SK-N-SH (cell line): ENCODE measurements around the gene NACAD. TPM values are rescaled to one million over a fixed set of nuclear protein-coding genes. Genes with fewer than 3 reads are reported as not detected.

ENCODE experiments used
- CTCF ChIA-PET: fragments of 300-600, 350-600 bp; formaldehyde crosslinking; extraction: SDS; loops from one replicate; lab custom pipeline; 2021; lab: Yijun Ruan, JAX
- POLR2A ChIA-PET: fragments of 350-600 bp; sonication (Branson Sonifier 250); formaldehyde crosslinking; extraction: SDS; loops from one replicate; lab custom pipeline; 2020; ENCODE audit warnings: antibody characterized with exemption, inconsistent platforms; lab: Yijun Ruan, JAX
- DNase-seq: peaks from one replicate; pipeline ENCODE4 v3.0.0; 2012
- H2AFZ ChIP-seq: fragments of 200-600 bp; sonication (generic); 2 replicates; pipeline ENCODE4 v1.8.1; 2016; ENCODE audit warnings: antibody characterized with exemption, mild to moderate bottlenecking, low read depth
- H3F3A ChIP-seq: fragments of 200-600 bp; sonication (generic); replicated peaks from 2 replicates; pipeline ENCODE3; 2016; ENCODE audit warnings: antibody characterized with exemption, mild to moderate bottlenecking; ENCODE audit not compliant: insufficient read depth
- H3K27ac ChIP-seq, 2 experiments: fragments of 200-500 bp in 1 of 2; fragments of 200-600 bp in 1 of 2; sonication (Bioruptor generic) in 1 of 2; sonication (generic), shearing (Covaris generic) in 1 of 2; 2 replicates each; pipeline versions ENCODE4 v1.5.1 to v1.6.1; 2014 to 2016; ENCODE audit warnings: low read depth in 2 of 2, inconsistent platforms in 1 of 2, low read length in 1 of 2, mild to moderate bottlenecking in 1 of 2, mixed read lengths in 1 of 2
- H3K27me3 ChIP-seq: fragments of 200-600 bp; sonication (generic), shearing (Covaris generic); 2 replicates; pipeline ENCODE4 v1.6.1; 2016; ENCODE audit warnings: mixed run types; ENCODE audit not compliant: insufficient read depth
- H3K36me3 ChIP-seq, 2 experiments: fragments of 200-500 bp in 1 of 2; fragments of 200-600 bp in 1 of 2; sonication (Bioruptor generic) in 1 of 2; sonication (generic) in 1 of 2; replicated peaks in 1 of 2; 2 replicates each; pipeline versions ENCODE3 to v1.5.1; 2014 to 2016; ENCODE audit warnings: low read length in 1 of 2, mild to moderate bottlenecking in 1 of 2; ENCODE audit not compliant: insufficient read depth in 2 of 2, control insufficient read depth in 1 of 2
- H3K4me1 ChIP-seq, 2 experiments: fragments of 200-500 bp in 1 of 2; fragments of 200-600 bp in 1 of 2; sonication (Bioruptor generic) in 1 of 2; sonication (generic), shearing (Covaris generic) in 1 of 2; 2 replicates each; pipeline versions ENCODE4 v1.5.1 to v1.6.1; 2014 to 2016; ENCODE audit warnings: low read depth in 1 of 2, low read length in 1 of 2, mixed run types in 1 of 2; ENCODE audit not compliant: insufficient read depth in 2 of 2, control insufficient read depth in 1 of 2
- H3K4me2 ChIP-seq: fragments of 200-600 bp; sonication (generic), shearing (Covaris generic); 2 replicates; pipeline ENCODE4 v1.6.1; 2017; ENCODE audit warnings: mixed run types
- H3K4me3 ChIP-seq, 2 experiments: fragments of 200-500 bp in 1 of 2; fragments of 200-600 bp in 1 of 2; sonication (Bioruptor generic) in 1 of 2; sonication (generic), shearing (Covaris generic) in 1 of 2; 2 replicates each; pipeline versions ENCODE4 v1.5.1 to v1.8.1; 2014 to 2016; ENCODE audit warnings: low read depth in 2 of 2, inconsistent platforms in 1 of 2, low read length in 1 of 2, mild to moderate bottlenecking in 1 of 2, mixed read lengths in 1 of 2, moderate library complexity in 1 of 2
- H3K79me2 ChIP-seq: fragments of 200-600 bp; sonication (generic); 2 replicates; pipeline ENCODE4 v1.8.1; 2017; ENCODE audit warnings: mild to moderate bottlenecking; ENCODE audit not compliant: insufficient read depth
- H3K9ac ChIP-seq: fragments of 200-600 bp; sonication (generic); 2 replicates; pipeline ENCODE4 v1.6.1; 2017; ENCODE audit warnings: mixed run types
- H3K9me2 ChIP-seq: fragments of 200-600 bp; sonication (generic); 2 replicates; pipeline ENCODE4 v1.6.1; 2017; ENCODE audit warnings: mixed run types
- H3K9me3 ChIP-seq: fragments of 200-600 bp; sonication (generic); 2 replicates; pipeline ENCODE4 v1.6.1; 2017; ENCODE audit warnings: mixed run types, mild to moderate bottlenecking, moderate library complexity
- H4K20me1 ChIP-seq: fragments of 200-600 bp; sonication (generic); 2 replicates; pipeline ENCODE4 v1.6.1; 2017; ENCODE audit warnings: mild to moderate bottlenecking, mixed run types; ENCODE audit not compliant: insufficient read depth
- CTCF ChIP-seq: fragments of 200-600 bp; sonication (generic); IDR thresholded peaks from 2 replicates; pipeline ENCODE4 v1.6.1; 2017; ENCODE audit warnings: antibody characterized with exemption, mild to moderate bottlenecking, moderate library complexity
- ELF1 ChIP-seq: IDR thresholded peaks from 2 replicates; pipeline ENCODE4 v1.4.0; 2012
- GATA2 ChIP-seq: sonication (generic); formaldehyde crosslinking; IDR thresholded peaks from 2 replicates; pipeline ENCODE4 v1.5.0; 2020; ENCODE audit warnings: mild to moderate bottlenecking, missing genetic modification reagents
- IRF3 ChIP-seq: fragments of 150-350 bp; IDR thresholded peaks from 2 replicates; pipeline ENCODE4 v1.6.1; 2016; ENCODE audit warnings: mild to moderate bottlenecking, low read depth, low read length
- JUND ChIP-seq: IDR thresholded peaks from 2 replicates; pipeline ENCODE4 v1.4.0; 2012
- MAX ChIP-seq: IDR thresholded peaks from 2 replicates; pipeline ENCODE4 v1.4.0; 2012; ENCODE audit warnings: low read depth
- MEF2A ChIP-seq: IDR thresholded peaks from 2 replicates; pipeline ENCODE4 v1.4.0; 2012; ENCODE audit warnings: low read depth, borderline replicate concordance
- NFIC ChIP-seq: IDR thresholded peaks from 2 replicates; pipeline ENCODE4 v1.4.0; 2012; ENCODE audit warnings: borderline replicate concordance
- NRF1 ChIP-seq: IDR thresholded peaks from 2 replicates; pipeline ENCODE4 v1.6.1; 2012; ENCODE audit warnings: low read depth, mild to moderate bottlenecking, low read length
- PBX3 ChIP-seq: IDR thresholded peaks from 2 replicates; pipeline ENCODE4; 2012
- POLR2AphosphoS5 ChIP-seq: IDR thresholded peaks from 2 replicates; pipeline ENCODE4 v1.6.1; 2012; ENCODE audit warnings: low read depth, low read length
- RCOR1 ChIP-seq: fragments of 150-350 bp; IDR thresholded peaks from 2 replicates; pipeline ENCODE4 v1.6.1; 2017; ENCODE audit warnings: antibody characterized with exemption, low read length
- RFX5 ChIP-seq: IDR thresholded peaks from 2 replicates; pipeline ENCODE4 v1.6.1; 2012; ENCODE audit warnings: mild to moderate bottlenecking, improper control_type of control experiment, low read length
- RXRA ChIP-seq: IDR thresholded peaks from 2 replicates; pipeline ENCODE4 v1.4.0; 2012; ENCODE audit warnings: low read depth, mild to moderate bottlenecking, borderline replicate concordance
- SIN3A ChIP-seq: IDR thresholded peaks from 2 replicates; pipeline ENCODE4 v1.6.1; 2012; ENCODE audit warnings: low read depth, mild to moderate bottlenecking, low read length, moderate library complexity, borderline replicate concordance
- TAF1 ChIP-seq: IDR thresholded peaks from 2 replicates; pipeline ENCODE4 v1.6.1; 2012; ENCODE audit warnings: low read depth, mild to moderate bottlenecking, low read length, moderate library complexity, borderline replicate concordance
- USF2 ChIP-seq: fragments of 150-350 bp; IDR thresholded peaks from 2 replicates; pipeline ENCODE4 v1.6.1; 2017; ENCODE audit warnings: antibody characterized with exemption, low read length, low read depth, borderline replicate concordance
- YY1 ChIP-seq: IDR thresholded peaks from 2 replicates; pipeline ENCODE4 v1.4.0; 2012; ENCODE audit warnings: low read depth, mild to moderate bottlenecking
- WGBS: methylation state at CpG from one replicate; pipeline ENCODE4 v1.1.6; 2017; ENCODE audit warnings: low lambda C conversion rate; 5-methylcytosine and 5-hydroxymethylcytosine counted together
- polyA plus RNA-seq, 3 experiments: library from polyadenylated mRNA; depleted of rRNA; stranded (reverse); fragments of >200 nt; gene quantifications; 2 replicates each; pipeline ENCODE4 v1.2.3, GENCODE V29; 2012

The NACAD gene
- polyA plus RNA-seq, 1 of the 3 experiments (the other 2 are of a cell fraction) = 2.8 TPM

- no peak overlapping the region for H3K4me3 ChIP-seq
- no peaks in the 10 kb centered on the region for H3K9me3 ChIP-seq
- CTCF ChIA-PET = interaction anchor here (0.7 to 6.6 kb wide), 11 partner anchors 37 to 217 kb away, joined by 3 to 36 read pairs (median 4); partner anchors contain the start of gene TBRG4
- no peak for TF ChIP-seq RFX5
- no peak for TF ChIP-seq GATA2 (CRISPR knock-in tag)
- TF ChIP-seq ELF1 = no peak
- TF ChIP-seq YY1 = no peak
- TF ChIP-seq RCOR1 = no peak
- TF ChIP-seq MEF2A = no peak
- peaks cover 0 to 40% of the 10 kb centered on the region in 2 experiments; a peak in 1 of 4 replicates for H3K4me1 ChIP-seq
- H3K9ac ChIP-seq = no peak overlapping the region
- H3K79me2 ChIP-seq = 0 out of 2 replicates have a peak, but pooled peaks cover 3% of the 10 kb centered on the region
- no peaks in the 10 kb centered on the region for H4K20me1 ChIP-seq
- H3K27ac ChIP-seq = peak overlapping the region in 1 of 2 experiments; percentile 91; a peak in 2 of 4 replicates
- no peaks in the 10 kb centered on the region for H3K27me3 ChIP-seq
- DNase-seq = no peak
- POLR2A ChIA-PET = interaction anchor here (0.7 to 3.7 kb wide), 7 partner anchors 12 to 102 kb away, joined by 5 to 28 read pairs (median 10); partner anchors contain the start of genes CCM2, NACAD and TBRG4
- 94% methylated on average over 13 of the region's 16 CpGs for WGBS
- no peak overlapping the region for H3K4me2 ChIP-seq
- no peaks in the 10 kb centered on the region for H3F3A ChIP-seq
- H3K9me2 ChIP-seq = no peaks in the 10 kb centered on the region
- no peak overlapping the region for H2AFZ ChIP-seq
- peaks cover 10 to 58% of the 10 kb centered on the region in 2 experiments for H3K36me3 ChIP-seq
These were observed 14.0 kb downstream of the NACAD start for GRCh38 chr7:45074528-45075354.

- POLR2A ChIA-PET = interaction anchor here (0.5 to 3.7 kb wide), 10 partner anchors 13 to 467 kb away, joined by 3 to 28 read pairs (median 6); partner anchors contain the start of genes CCM2, NACAD, OGDH and TBRG4
- CTCF ChIA-PET = interaction anchor here (1.1 to 6.6 kb wide), 18 partner anchors 14 to 216 kb away, joined by 3 to 36 read pairs (median 6); partner anchors contain the start of genes NACAD and TBRG4
- no peak for TF ChIP-seq MEF2A
- TF ChIP-seq IRF3 = no peak
- no peak for TF ChIP-seq JUND
- no peak for TF ChIP-seq PBX3
- TF ChIP-seq NRF1 = peak; percentile 47; the same call in 1 of the 2 replicates
- no peak for TF ChIP-seq RXRA
- peak; percentile 75; the same call in 1 of the 2 replicates for TF ChIP-seq GATA2 (CRISPR knock-in tag)
- TF ChIP-seq NFIC = peak; percentile 62
- TF ChIP-seq YY1 = no peak
- TF ChIP-seq USF2 = no peak
- no peak; the same call in 1 of the 2 replicates for TF ChIP-seq RFX5
- no peak for TF ChIP-seq TAF1
- TF ChIP-seq SIN3A = no peak
- no peak for TF ChIP-seq MAX
- TF ChIP-seq POLR2AphosphoS5 = no peak
- TF ChIP-seq CTCF = no peak
These were observed 14.8 kb downstream of the NACAD start for GRCh38 chr7:45073786-45074527.

More at GRCh38 chr7:45073786-45074527, 14.8 kb downstream of the NACAD start:
- Histone ChIP-seq H3K4me2 (no peak overlapping the region), H2AFZ (no peak overlapping the region), H3K36me3 (peaks cover 9 to 66% of the 10 kb centered on the region in 2 experiments), H3K9ac (no peak overlapping the region), H3K79me2 (0 out of 2 replicates have a peak, but pooled peaks cover 3% of the 10 kb centered on the region), H3K4me3 (no peak overlapping the region), H3K27ac (peak overlapping the region in 1 of 2 experiments; percentile 91; a peak in 2 of 4 replicates), H3K27me3 (no peaks in the 10 kb centered on the region), H3K4me1 (peaks cover 0 to 40% of the 10 kb centered on the region in 2 experiments; a peak in 1 of 4 replicates), H3K9me3 (no peaks in the 10 kb centered on the region), H3F3A (no peaks in the 10 kb centered on the region), H3K9me2 (no peaks in the 10 kb centered on the region), H4K20me1 (peaks cover 5% of the 10 kb centered on the region; the same call in 1 of the 2 replicates)
- WGBS = 64% methylated on average over 12 of the region's 15 CpGs
- DNase-seq = peak; percentile 96
